ENCODE data around the gene KMT2D.

DNA sequence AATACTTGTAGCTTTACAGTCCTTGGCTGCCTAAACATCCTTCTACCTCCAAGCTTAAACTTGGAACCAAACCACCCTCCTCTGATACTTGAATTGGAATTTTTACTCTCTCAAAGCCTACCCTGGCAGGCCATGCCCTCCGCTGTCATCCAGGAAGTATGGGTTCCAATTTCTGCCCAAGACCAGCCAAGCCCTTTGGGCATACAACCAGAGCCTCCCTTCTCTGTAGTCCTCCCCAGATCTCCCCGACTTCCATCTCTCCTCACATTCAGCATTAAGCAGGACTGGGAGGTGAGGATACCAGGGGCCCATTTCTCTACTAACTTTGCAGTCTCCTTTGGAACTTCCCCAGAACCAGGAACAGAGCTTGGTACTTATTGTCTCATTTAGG lies 34.4 kb upstream of the KMT2D start:
- TF ChIP-seq POLR2A (IDR thresholded peaks at IDR 0.05; ENCODE audit: low read depth, low read length), result no peak
- no peak for TF ChIP-seq POLR2AphosphoS5 (IDR thresholded peaks at IDR 0.05; ENCODE audit: low read depth, low read length)

Data from GM12892 (cell line).